22Rv1 (cell line): ENCODE results near the gene EPB41.

ENCODE experiments used
- ZFX ChIP-seq: fragments of 450-650 bp; IDR thresholded peaks from 2 replicates; pipeline ENCODE4 v1.6.1; 2017; ENCODE audit warnings: antibody characterized with exemption, borderline replicate concordance
- TF ChIP-seq, protein P1 (sequence below): fragments of 450-650 bp; IDR thresholded peaks from 2 replicates; pipeline ENCODE4 v1.5.1; 2017; ENCODE audit warnings: mild to moderate bottlenecking

DNA sequence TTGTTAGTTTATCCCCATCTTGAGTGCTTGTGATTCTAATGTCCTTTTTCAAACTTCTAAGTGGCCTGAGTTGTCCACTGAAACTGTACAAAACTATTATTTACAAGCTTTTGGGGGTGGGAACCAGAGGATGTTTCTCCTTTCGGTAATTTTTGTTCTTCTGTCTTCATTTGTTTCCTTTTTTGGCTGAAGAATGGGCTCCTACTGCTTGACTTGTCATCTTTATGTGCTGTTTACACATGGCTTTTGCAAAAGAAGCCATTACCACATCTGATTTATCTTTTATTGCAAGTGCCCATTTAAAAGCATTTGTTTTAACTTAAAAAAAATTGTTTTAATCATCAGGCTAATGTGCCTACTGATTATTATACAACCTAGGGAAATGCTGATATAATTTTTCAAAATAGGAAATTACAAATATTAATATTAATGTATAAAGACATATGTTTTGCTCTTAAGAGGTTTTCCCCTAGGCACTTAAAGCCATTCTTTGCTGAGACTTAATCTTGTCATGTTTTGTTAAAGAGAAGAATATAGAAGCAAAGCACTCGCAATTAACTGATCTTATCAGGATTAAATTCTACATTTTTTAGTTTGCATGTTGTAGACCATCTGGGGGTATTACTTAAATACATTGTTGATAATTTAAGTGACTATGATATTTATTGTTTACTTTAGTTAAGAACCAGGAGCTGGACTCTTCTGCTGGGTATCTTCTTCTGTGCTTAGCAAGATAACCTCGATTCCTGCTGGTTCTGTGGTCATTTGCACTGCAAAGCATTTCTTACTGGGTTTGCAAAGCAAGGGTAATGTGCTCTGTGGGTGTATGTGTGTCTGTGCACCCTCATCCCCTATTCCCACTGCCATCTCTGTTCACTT lies 169.2 kb downstream of the EPB41 start:
- TF ChIP-seq, protein P1, sequence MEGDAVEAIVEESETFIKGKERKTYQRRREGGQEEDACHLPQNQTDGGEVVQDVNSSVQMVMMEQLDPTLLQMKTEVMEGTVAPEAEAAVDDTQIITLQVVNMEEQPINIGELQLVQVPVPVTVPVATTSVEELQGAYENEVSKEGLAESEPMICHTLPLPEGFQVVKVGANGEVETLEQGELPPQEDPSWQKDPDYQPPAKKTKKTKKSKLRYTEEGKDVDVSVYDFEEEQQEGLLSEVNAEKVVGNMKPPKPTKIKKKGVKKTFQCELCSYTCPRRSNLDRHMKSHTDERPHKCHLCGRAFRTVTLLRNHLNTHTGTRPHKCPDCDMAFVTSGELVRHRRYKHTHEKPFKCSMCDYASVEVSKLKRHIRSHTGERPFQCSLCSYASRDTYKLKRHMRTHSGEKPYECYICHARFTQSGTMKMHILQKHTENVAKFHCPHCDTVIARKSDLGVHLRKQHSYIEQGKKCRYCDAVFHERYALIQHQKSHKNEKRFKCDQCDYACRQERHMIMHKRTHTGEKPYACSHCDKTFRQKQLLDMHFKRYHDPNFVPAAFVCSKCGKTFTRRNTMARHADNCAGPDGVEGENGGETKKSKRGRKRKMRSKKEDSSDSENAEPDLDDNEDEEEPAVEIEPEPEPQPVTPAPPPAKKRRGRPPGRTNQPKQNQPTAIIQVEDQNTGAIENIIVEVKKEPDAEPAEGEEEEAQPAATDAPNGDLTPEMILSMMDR, result no peak
- TF ChIP-seq ZFX, result no peak
